ENCODE measurements around the gene C1orf74.

The C1orf74 gene

GRCh38 chr1:209741889-209742288 lies 42.5 kb downstream of the C1orf74 start:
- DNase-seq, result no peak

- no peak for DNase-seq
Measured at GRCh38 chr1:209741193-209741592, 43.2 kb downstream of the C1orf74 start.

DNA sequence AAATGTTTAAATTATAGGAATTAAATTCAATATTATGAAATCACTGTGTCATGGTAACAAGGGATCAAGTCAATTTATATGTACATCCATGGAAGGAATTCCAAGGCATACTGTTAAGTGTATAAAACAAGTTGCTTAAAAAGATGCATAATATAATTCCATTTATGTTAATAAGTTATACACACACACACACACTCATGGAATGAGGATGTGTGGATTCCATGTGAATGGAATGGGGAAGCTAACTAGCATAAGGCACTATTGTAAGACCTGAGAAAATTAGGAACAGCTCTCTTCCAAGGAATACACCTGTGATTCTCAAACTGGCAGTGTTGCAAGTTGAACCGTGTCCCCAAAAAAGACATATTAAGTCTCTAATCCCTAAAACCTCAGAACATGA lies 46.1 kb downstream of the C1orf74 start:
- DNase-seq, result no peak

GRCh38 chr1:209737118-209737505 lies 47.2 kb downstream of the C1orf74 start:
- DNase-seq, result no peak

GRCh38 chr1:209736490-209737117 lies 47.8 kb downstream of the C1orf74 start:
- no peak for DNase-seq

DNA sequence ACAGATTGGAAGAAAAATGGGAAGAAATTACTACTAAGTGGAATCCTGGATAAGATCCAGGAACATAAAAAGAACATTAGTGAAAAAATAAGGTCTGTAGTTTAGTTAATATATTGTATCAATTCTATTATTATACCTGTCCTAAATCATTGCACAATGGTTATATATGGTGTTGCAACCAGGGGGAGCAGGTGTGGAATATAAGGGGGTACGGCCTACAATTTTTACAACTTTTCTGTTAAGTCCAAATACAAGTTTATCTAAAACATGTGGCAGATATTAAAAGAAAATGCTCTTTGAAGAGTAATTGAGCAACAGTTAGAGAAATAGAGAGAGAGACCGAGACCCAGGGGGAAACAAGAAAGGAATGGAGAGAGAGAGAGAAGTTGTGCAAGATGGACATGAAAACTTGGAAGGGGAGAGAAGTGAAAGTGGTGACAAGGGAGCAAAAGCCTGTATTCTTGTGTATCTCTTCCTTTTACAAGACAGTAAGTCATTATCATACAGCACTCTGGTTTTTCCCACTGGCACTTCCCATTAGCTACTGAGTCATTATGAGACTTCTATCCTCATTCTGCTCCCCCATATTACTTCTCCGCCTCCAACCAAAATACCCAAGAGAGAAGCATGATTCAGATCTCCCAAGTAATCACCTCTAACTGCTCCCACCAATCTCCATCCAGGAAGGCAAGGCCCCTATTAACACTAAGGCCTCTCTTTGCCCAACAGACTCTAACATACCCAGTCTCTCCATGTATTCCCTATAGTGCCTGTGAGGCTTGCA lies 50.8 kb downstream of the C1orf74 start:
- DNase-seq, result no peak

DNA sequence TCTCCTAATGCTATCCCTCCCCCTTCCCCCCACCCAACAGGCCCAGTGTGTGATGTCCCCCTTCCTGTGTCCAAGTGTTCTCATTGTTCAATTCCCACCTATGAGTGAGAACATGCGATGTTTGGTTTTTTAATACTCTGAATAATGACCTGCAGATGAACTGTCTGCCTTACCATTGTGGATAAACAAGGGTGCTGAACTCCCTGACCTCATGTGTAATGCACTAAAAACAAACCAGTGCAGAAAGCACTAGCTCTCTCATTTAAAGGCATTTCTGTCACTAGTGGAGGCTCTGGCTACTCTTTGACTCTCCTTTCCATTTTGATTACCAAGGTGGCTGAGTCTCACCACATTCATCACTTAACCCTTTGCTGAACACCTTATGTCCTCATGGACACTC lies 51.6 kb downstream of the C1orf74 start:
- DNase-seq, result no peak

DNA sequence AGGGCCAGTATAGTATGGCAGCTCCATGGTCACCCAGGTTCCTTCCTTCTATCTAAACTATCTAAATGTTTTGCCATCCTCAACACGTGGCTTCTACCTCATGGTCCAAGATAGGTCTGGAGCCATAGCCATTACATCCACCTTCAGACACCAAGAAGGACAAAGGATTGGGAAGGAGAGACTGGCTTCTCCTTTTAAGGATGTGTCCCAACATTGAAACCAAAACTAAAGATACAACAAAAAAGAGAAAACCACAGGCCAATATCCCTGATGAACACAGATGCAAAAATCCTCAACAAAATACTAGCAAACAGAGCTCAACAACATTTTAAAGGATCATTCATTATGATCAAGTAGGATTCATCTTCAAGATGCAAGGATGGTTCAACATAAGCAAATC lies 54.9 kb downstream of the C1orf74 start:
- no peak for DNase-seq
